Vagina (tissue), 2 donors: ENCODE data around the gene PYDC1.

ENCODE experiments used
- POLR2A ChIP-seq, 2 donors: fragments of 450-650 bp; IDR thresholded peaks; one replicate each; pipeline ENCODE4 v1.6.1; 2017; ENCODE audit warnings: antibody characterized with exemption in 2 of 2, mild to moderate bottlenecking in 2 of 2, moderate library complexity in 2 of 2
- POLR2AphosphoS5 ChIP-seq, 2 donors: sonication (generic); formaldehyde crosslinking; IDR thresholded peaks; one replicate each; pipeline ENCODE4 v1.9.0; 2017; ENCODE audit warnings: antibody characterized with exemption in 2 of 2, mild to moderate bottlenecking in 2 of 2, low read depth in 1 of 2; ENCODE audit not compliant: insufficient read depth in 1 of 2
- TF ChIP-seq, protein P1 (sequence below), 3 experiments: fragments of 450-650 bp in 2 of 3; fragments of 200-600 bp in 1 of 3; sonication (generic) in 1 of 3; IDR thresholded peaks; one replicate each; pipeline ENCODE4 v1.5.1; 2017 to 2019; ENCODE audit warnings: antibody characterized with exemption in 3 of 3, mild to moderate bottlenecking in 2 of 3, moderate library complexity in 2 of 3

DNA sequence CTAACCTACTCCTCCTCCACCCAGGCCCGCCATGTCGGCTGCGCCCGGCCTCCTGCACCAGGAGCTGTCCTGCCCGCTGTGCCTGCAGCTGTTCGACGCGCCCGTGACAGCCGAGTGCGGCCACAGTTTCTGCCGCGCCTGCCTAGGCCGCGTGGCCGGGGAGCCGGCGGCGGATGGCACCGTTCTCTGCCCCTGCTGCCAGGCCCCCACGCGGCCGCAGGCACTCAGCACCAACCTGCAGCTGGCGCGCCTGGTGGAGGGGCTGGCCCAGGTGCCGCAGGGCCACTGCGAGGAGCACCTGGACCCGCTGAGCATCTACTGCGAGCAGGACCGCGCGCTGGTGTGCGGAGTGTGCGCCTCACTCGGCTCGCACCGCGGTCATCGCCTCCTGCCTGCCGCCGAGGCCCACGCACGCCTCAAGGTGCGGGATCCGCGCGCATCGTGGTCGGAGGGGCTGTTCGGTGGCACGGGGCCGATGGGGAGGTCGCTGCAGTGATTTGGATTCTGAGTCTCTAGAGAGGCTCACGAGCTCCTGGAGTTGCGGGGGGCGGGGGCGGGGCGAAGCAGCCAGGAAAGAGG lies 2.1 kb downstream of the PYDC1 start:
- TF ChIP-seq, protein P1, sequence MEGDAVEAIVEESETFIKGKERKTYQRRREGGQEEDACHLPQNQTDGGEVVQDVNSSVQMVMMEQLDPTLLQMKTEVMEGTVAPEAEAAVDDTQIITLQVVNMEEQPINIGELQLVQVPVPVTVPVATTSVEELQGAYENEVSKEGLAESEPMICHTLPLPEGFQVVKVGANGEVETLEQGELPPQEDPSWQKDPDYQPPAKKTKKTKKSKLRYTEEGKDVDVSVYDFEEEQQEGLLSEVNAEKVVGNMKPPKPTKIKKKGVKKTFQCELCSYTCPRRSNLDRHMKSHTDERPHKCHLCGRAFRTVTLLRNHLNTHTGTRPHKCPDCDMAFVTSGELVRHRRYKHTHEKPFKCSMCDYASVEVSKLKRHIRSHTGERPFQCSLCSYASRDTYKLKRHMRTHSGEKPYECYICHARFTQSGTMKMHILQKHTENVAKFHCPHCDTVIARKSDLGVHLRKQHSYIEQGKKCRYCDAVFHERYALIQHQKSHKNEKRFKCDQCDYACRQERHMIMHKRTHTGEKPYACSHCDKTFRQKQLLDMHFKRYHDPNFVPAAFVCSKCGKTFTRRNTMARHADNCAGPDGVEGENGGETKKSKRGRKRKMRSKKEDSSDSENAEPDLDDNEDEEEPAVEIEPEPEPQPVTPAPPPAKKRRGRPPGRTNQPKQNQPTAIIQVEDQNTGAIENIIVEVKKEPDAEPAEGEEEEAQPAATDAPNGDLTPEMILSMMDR (IDR thresholded peaks at IDR 0.05): no peak
- TF ChIP-seq POLR2A (IDR thresholded peaks at IDR 0.05): no peak
- no peak for TF ChIP-seq POLR2AphosphoS5 (IDR thresholded peaks at IDR 0.05; ENCODE audit: insufficient read depth in 1 of 2, low read depth in 1 of 2)
